HepG2 (cell line): ENCODE data around the gene SLC16A5. TPM values are rescaled to one million over a fixed set of nuclear protein-coding genes. Genes with fewer than 3 reads are reported as not detected.
A peak's percentile ranks its signal among the peaks of the same experiment; 100 is the strongest.

Experiments
- ATAC-seq: fragments of 200-7000 bp; cut with Tn5 transposase; 3 replicates; pipeline ENCODE4 v1.9.1; 2020; ENCODE audit warnings: mild to moderate bottlenecking, moderate library complexity
- BruUV-seq: library from RNA; stranded (reverse); fragments of 400-500 nt; replicated peaks from 2 replicates; lab custom pipeline; 2021; lab: Mats Ljungman, UMichigan
- CTCF ChIA-PET: fragments of 300-600 bp; formaldehyde crosslinking; extraction: SDS; loops from one replicate; lab custom pipeline; 2021; ENCODE audit warnings: low total read pairs, inconsistent platforms, low intra/inter-chr PET ratio; lab: Yijun Ruan, JAX
- POLR2A ChIA-PET: fragments of 350-600 bp; sonication (Branson Sonifier 250); formaldehyde crosslinking; loops from one replicate; lab custom pipeline; 2020; ENCODE audit warnings: antibody characterized with exemption, inconsistent platforms; lab: Yijun Ruan, JAX
- DNase-seq: peaks from one replicate; pipeline ENCODE4 v3.0.0-alpha.2; 2015; ENCODE audit warnings: low spot score
- FAIRE-seq: peaks from 3 replicates; lab custom pipeline; 2011; peaks lifted over from hg19 to GRCh38; lab: Jason Lieb, UNC
- H2AFZ ChIP-seq: one replicate; pipeline ENCODE4 v1.6.1; 2011; ENCODE audit warnings: low read length, inconsistent platforms
- H3K27ac ChIP-seq: fragments of 300-600 bp; 3 replicates; pipeline ENCODE4 v1.8.0; 2011; ENCODE audit warnings: mixed run types, mild to moderate bottlenecking, mixed read lengths, low read length, inconsistent platforms; ENCODE audit not compliant: insufficient read depth; ENCODE audit errors: extremely low read length
- H3K27me3 ChIP-seq, 2 experiments: fragments of 200-600 bp in 1 of 2; 2 replicates in 1 of 2; 3 replicates in 1 of 2; pipeline versions ENCODE4 v1.6.0 to v1.8.0; 2011; ENCODE audit warnings: low read length in 2 of 2, mild to moderate bottlenecking in 2 of 2, moderate library complexity in 2 of 2, inconsistent platforms in 1 of 2; ENCODE audit not compliant: insufficient read depth in 2 of 2, control insufficient read depth in 1 of 2
- H3K36me3 ChIP-seq, 2 experiments: fragments of 200-600 bp in 1 of 2; replicated peaks in 1 of 2; 2 replicates in 1 of 2; 3 replicates in 1 of 2; pipeline versions ENCODE4 v1.5.1 to v1.8.0; 2011; ENCODE audit warnings: low read length in 2 of 2, inconsistent platforms in 1 of 2; ENCODE audit not compliant: insufficient read depth in 2 of 2, control insufficient read depth in 1 of 2
- H3K4me1 ChIP-seq: 2 replicates; pipeline ENCODE4 v1.5.1; 2012; ENCODE audit warnings: low read length, inconsistent platforms; ENCODE audit not compliant: insufficient read depth
- H3K4me2 ChIP-seq: 2 replicates; pipeline ENCODE4 v1.6.0; 2011; ENCODE audit warnings: low read depth, low read length, inconsistent platforms
- H3K4me3 ChIP-seq, 3 experiments: fragments of 200-600 bp in 1 of 3; sonication (generic), shearing (Covaris generic) in 1 of 3; replicated peaks in 1 of 3; 2 replicates each; pipeline ENCODE4 v1.5.1; 2011 to 2016; ENCODE audit warnings: low read length in 3 of 3, inconsistent platforms in 2 of 3, low read depth in 2 of 3, mild to moderate bottlenecking in 2 of 3, control low read depth in 1 of 3, mixed read lengths in 1 of 3; ENCODE audit not compliant: insufficient read depth in 1 of 3
- H3K79me2 ChIP-seq: one replicate; pipeline ENCODE4 v1.6.1; 2011; ENCODE audit warnings: low read length, inconsistent platforms; ENCODE audit not compliant: insufficient read depth
- H3K9ac ChIP-seq: 2 replicates; pipeline ENCODE4 v1.6.0; 2011; ENCODE audit warnings: mild to moderate bottlenecking, low read depth, low read length, inconsistent platforms; ENCODE audit not compliant: insufficient read depth
- H3K9me3 ChIP-seq: 2 replicates; pipeline ENCODE4 v1.5.1; 2012; ENCODE audit warnings: mild to moderate bottlenecking, low read length
- H4K20me1 ChIP-seq: 2 replicates; pipeline ENCODE4 v1.6.0; 2011; ENCODE audit warnings: inconsistent platforms, mild to moderate bottlenecking, low read length, moderate library complexity; ENCODE audit not compliant: insufficient read depth
- HNRNPK ChIP-seq: fragments of 200-400 bp; formaldehyde crosslinking; IDR thresholded peaks from 2 replicates; pipeline ENCODE4 v1.6.1; 2018; ENCODE audit warnings: low read length, low read depth, moderate library complexity, mild to moderate bottlenecking; ENCODE audit not compliant: poor library complexity, severe bottlenecking
- HOXA9 ChIP-seq: sonication (generic); formaldehyde crosslinking; IDR thresholded peaks from 2 replicates; pipeline ENCODE4 v1.8.1; 2022; ENCODE audit warnings: missing genetic modification reagents, mild to moderate bottlenecking, moderate library complexity, borderline replicate concordance
- KDM5A ChIP-seq: fragments of 200-600 bp; sonication (generic); IDR thresholded peaks from 2 replicates; pipeline ENCODE4 v1.7.0; 2018; ENCODE audit warnings: antibody characterized with exemption, mild to moderate bottlenecking, low read length, borderline replicate concordance
- MZF1 ChIP-seq: sonication (generic); formaldehyde crosslinking; IDR thresholded peaks from 2 replicates; pipeline ENCODE4 v1.8.1; 2023; ENCODE audit warnings: mild to moderate bottlenecking, missing genetic modification reagents, borderline replicate concordance
- PCBP1 ChIP-seq: fragments of 200-400 bp; formaldehyde crosslinking; IDR thresholded peaks from 2 replicates; pipeline ENCODE4 v1.6.1; 2017; ENCODE audit warnings: mild to moderate bottlenecking, low read depth, low read length, borderline replicate concordance
- PCBP2 ChIP-seq: fragments of 200-400 bp; formaldehyde crosslinking; optimal IDR thresholded peaks from 2 replicates; pipeline ENCODE3; 2018; ENCODE audit warnings: low read length, low read depth; ENCODE audit not compliant: poor library complexity, severe bottlenecking
- STAG1 ChIP-seq: sonication (generic); formaldehyde crosslinking; IDR thresholded peaks from 2 replicates; pipeline ENCODE4 v1.4.0; 2020; ENCODE audit warnings: missing genetic modification reagents
- WGBS: methylation state at CpG from one replicate; pipeline ENCODE4 v1.1.6; 2017; ENCODE audit warnings: low lambda C conversion rate; 5-methylcytosine and 5-hydroxymethylcytosine counted together
- in situ Hi-C: cut with HindIII; loops from 2 replicates; pipeline ENCODE4 v1.10.0; 2017; ENCODE audit warnings: low pct_unique_long_range_greater_than_20kb; ENCODE audit not compliant: extremely low pct_ligation_motif_present
- intact Hi-C: fragments of 100-400 bp; cut with micrococcal nuclease; formaldehyde crosslinking; loops from one replicate; pipeline ENCODE4 v1.10.0; 2022; ENCODE audit not compliant: unreplicated experiment
- polyA plus RNA-seq, 8 experiments: library from polyadenylated mRNA; depleted of rRNA in 3 of 8; stranded (reverse) in 7 of 8; unstranded in 1 of 8; fragments of >200 nt; fragmentation: Illumina TruSeq in 4 of 8; extraction: Trizol in 4 of 8; gene quantifications; 2 replicates each; pipeline versions ENCODE4 v1.2.1 to v1.2.3, GENCODE V29; 2011 to 2016; ENCODE audit warnings: low read depth in 4 of 8, missing spikeins in 1 of 8, mixed read lengths in 1 of 8; ENCODE audit not compliant: insufficient read depth in 1 of 8
- total RNA-seq, 5 experiments: library from RNA; depleted of rRNA; stranded (reverse); fragments of >200 nt; fragmentation: Illumina TruSeq; extraction: Trizol; gene quantifications; 2 replicates each; pipeline ENCODE4 v1.2.3, GENCODE V29; 2016; ENCODE audit warnings: low read depth in 1 of 5

The SLC16A5 gene
- total and polyA plus RNA-seq, 2 of the 13 experiments (the other 11 are each of a cell fraction or from before 2014, with no cell fraction given), result 0.69 to 5.6 TPM

DNA sequence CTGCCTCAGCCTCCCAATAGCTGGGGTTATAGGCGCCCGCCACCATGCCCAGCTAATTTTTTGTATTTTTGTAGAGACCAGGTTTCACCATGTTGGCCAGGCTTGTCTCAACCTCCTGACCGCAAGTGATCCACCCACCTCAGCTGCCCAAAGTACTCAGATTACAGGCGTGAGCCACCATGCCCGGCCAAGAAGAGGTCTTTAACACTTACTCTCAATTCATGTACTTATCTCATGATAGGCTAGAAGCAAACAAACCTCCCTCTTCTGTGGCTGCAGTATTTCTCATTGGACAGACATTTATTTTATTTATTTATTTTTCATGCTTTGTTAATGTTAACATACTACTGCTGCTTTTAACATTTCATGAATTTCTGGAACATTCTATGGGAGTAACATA is 50.8 kb downstream of the SLC16A5 start (continued):
- TF ChIP-seq KDM5A, result no peak
- TF ChIP-seq STAG1 (CRISPR knock-in tag), result no peak
- TF ChIP-seq MZF1 (CRISPR knock-in tag), result no peak

DNA sequence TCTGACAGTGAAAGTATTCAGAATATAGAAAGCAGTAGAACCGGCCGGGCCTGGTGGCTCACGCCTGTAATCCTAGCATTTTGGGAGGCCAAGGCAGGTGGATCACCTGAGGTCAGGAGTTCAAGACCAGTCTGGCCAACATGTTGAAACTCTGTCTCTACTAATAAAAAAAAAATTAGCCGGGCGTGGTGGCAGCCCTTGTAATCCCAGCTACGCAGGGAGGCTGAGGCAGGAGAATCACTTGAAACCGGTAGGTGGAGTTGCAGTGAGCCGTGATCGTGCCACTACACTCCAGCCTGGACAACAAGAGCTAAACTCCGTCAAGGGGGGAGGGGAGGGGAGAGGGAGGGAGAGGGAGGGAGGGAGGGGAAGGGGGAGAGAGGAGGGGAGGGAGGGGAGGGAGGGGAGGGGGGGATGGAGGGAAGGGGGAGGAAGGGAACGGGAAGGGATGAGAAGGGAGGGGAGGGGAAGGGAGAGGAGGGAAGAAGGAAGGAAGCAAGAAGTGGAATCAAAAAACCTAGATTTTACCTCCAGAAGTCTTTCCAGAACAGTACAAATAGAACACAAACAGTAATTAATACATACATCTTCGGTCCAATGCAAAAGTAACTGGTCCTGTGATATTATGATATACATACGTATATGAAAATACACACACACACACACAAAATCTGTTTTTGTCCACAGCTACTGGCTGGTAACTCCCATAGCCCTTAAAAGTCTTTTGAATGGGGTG is 54.6 kb downstream of the SLC16A5 start:
- ChIA-PET CTCF (no interaction called here), POLR2A (interaction anchor here (1.3 kb wide), 1 partner anchor 11 kb away, joined by 4 read pairs; the partner anchor contains the start of gene NT5C)
- in situ Hi-C loops, result no loop called here
- Histone ChIP-seq H3K79me2 (no peaks in the 10 kb centered on the region), H3K27ac (no peak overlapping the region), H3K9me3 (no peaks in the 10 kb centered on the region), H3K4me2 (no peak overlapping the region), H3K4me3 (no peak overlapping the region), H4K20me1 (no peaks in the 10 kb centered on the region), H3K36me3 (peaks cover 33 to 81% of the 10 kb centered on the region in 2 experiments), H3K9ac (no peak overlapping the region), H3K27me3 (no peaks in the 10 kb centered on the region), H3K4me1 (no peaks in the 10 kb centered on the region), H2AFZ (no peak overlapping the region)
- FAIRE-seq, result peak; percentile 4
- no TSS peak for BruUV-seq
- WGBS, result 96% methylated on average over 13 of the region's 13 CpGs
- ATAC-seq, result no peak
- DNase-seq, result no peak
- intact Hi-C loops, result no loop called here
- TF ChIP-seq PCBP1, result 0 out of 2 replicates have a peak, but pooled peaks have one; percentile 69
- TF ChIP-seq PCBP2, result peak; percentile 95
- peak; percentile 96 for TF ChIP-seq HNRNPK
- TF ChIP-seq HOXA9 (CRISPR knock-in tag), result no peak
